GM12878 (cell line): ENCODE data around the gene TRDMT1. TPM values are rescaled to one million over a fixed set of nuclear protein-coding genes. Genes with fewer than 3 reads are reported as not detected.

ENCODE experiments used
- ATAC-seq: fragments of 200-7000 bp; cut with Tn5 transposase; 3 replicates; pipeline ENCODE4 v1.9.1; 2020; ENCODE audit warnings: mild to moderate bottlenecking, moderate library complexity
- BruUV-seq: library from RNA; stranded (reverse); fragments of 400-500 nt; replicated peaks from 2 replicates; lab custom pipeline; 2021; lab: Mats Ljungman, UMichigan
- CTCF ChIA-PET: fragments of 300-600 bp; sonication (Branson Sonifier 250); formaldehyde crosslinking; extraction: SDS; loops from one replicate; lab custom pipeline; 2021; ENCODE audit warnings: inconsistent platforms; lab: Yijun Ruan, JAX
- POLR2A ChIA-PET: fragments of 350-600 bp; formaldehyde crosslinking; extraction: SDS; loops from one replicate; lab custom pipeline; 2021; ENCODE audit warnings: inconsistent platforms; lab: Charles Lee
- RAD21 ChIA-PET: fragments of 300-600 bp; sonication (Branson Sonifier 250); formaldehyde crosslinking; loops from one replicate; lab custom pipeline; 2023; ENCODE audit warnings: antibody characterized with exemption; ENCODE audit not compliant: unreplicated experiment; lab: Charles Lee
- SMC1A ChIA-PET: fragments of 300-600 bp; sonication (Branson Sonifier 250); formaldehyde crosslinking; loops from one replicate; lab custom pipeline; 2023; ENCODE audit not compliant: unreplicated experiment, uncharacterized antibody; lab: Charles Lee
- DNase-seq: peaks from one replicate; pipeline ENCODE4 v3.0.0-alpha.2; 2011; ENCODE audit warnings: low read depth, low spot score
- FAIRE-seq: peaks from 3 replicates; lab custom pipeline; 2011; peaks lifted over from hg19 to GRCh38; lab: Jason Lieb, UNC
- H2AFZ ChIP-seq: 2 replicates; pipeline ENCODE4 v1.6.0; 2011; ENCODE audit warnings: low read depth, low read length, control low read depth; ENCODE audit not compliant: control insufficient read depth
- H3K27ac ChIP-seq: 2 replicates; pipeline ENCODE4 v1.5.1; 2011; ENCODE audit warnings: control low read depth; ENCODE audit not compliant: control insufficient read depth, insufficient read depth
- H3K27me3 ChIP-seq, 2 experiments: replicated peaks in 1 of 2; 2 replicates each; pipeline versions ENCODE4 v1.6.0 to v1.6.1; 2011; ENCODE audit warnings: low read length in 1 of 2; ENCODE audit not compliant: control insufficient read depth in 2 of 2, insufficient read depth in 2 of 2
- H3K36me3 ChIP-seq, 2 experiments: 2 replicates each; pipeline ENCODE4 v1.5.1; 2011; ENCODE audit warnings: low read length in 1 of 2; ENCODE audit not compliant: control insufficient read depth in 2 of 2, insufficient read depth in 2 of 2
- H3K4me1 ChIP-seq: 2 replicates; pipeline ENCODE4 v1.6.1; 2011; ENCODE audit warnings: mild to moderate bottlenecking, low read length, moderate library complexity, mixed read lengths; ENCODE audit not compliant: control insufficient read depth, insufficient read depth
- H3K4me2 ChIP-seq: 2 replicates; pipeline ENCODE4 v1.6.0; 2011; ENCODE audit warnings: control low read depth; ENCODE audit not compliant: control insufficient read depth, insufficient read depth
- H3K4me3 ChIP-seq: fragments of 200-600 bp; sonication (generic); 2 replicates; pipeline ENCODE4 v1.5.1; 2016
- H3K79me2 ChIP-seq: 2 replicates; pipeline ENCODE4 v1.6.0; 2011; ENCODE audit warnings: low read length; ENCODE audit not compliant: control insufficient read depth, insufficient read depth
- H3K9ac ChIP-seq: 2 replicates; pipeline ENCODE4 v1.8.0; 2011; ENCODE audit warnings: low read length, control low read depth, mixed read lengths; ENCODE audit not compliant: control insufficient read depth, insufficient read depth
- H3K9me3 ChIP-seq: replicated peaks from 3 replicates; pipeline ENCODE4 v1.5.1; 2011; ENCODE audit warnings: mild to moderate bottlenecking, low read length; ENCODE audit not compliant: control insufficient read depth, insufficient read depth
- H4K20me1 ChIP-seq: 2 replicates; pipeline ENCODE4 v1.6.0; 2011; ENCODE audit not compliant: control insufficient read depth, insufficient read depth
- EP300 ChIP-seq, 2 experiments: fragments of 150-350 bp in 1 of 2; IDR thresholded peaks; 2 replicates each; pipeline ENCODE4 v1.6.1; 2011 to 2012; ENCODE audit warnings: low read depth in 2 of 2, low read length in 2 of 2, borderline replicate concordance in 1 of 2, improper control_type of control experiment in 1 of 2, inconsistent platforms in 1 of 2; ENCODE audit not compliant: control insufficient read depth in 1 of 2
- GATAD2B ChIP-seq: fragments of 450-650 bp; conservative IDR thresholded peaks from 2 replicates; pipeline ENCODE4 v1.6.1; 2017; ENCODE audit warnings: low read depth, mild to moderate bottlenecking, moderate library complexity
- HDAC6 ChIP-seq: fragments of 200-600 bp; sonication (generic); IDR thresholded peaks from one replicate; pipeline ENCODE4 v1.8.0; 2017; ENCODE audit warnings: antibody characterized with exemption; ENCODE audit not compliant: unreplicated experiment
- KLF5 ChIP-seq: fragments of 450-650 bp; IDR thresholded peaks from 2 replicates; pipeline ENCODE4 v1.6.1; 2014; ENCODE audit warnings: mild to moderate bottlenecking; ENCODE audit not compliant: partially characterized antibody
- PAX8 ChIP-seq: fragments of 450-650 bp; IDR thresholded peaks from 2 replicates; pipeline ENCODE4 v1.6.1; 2017; ENCODE audit warnings: mild to moderate bottlenecking, moderate library complexity
- POLR2AphosphoS5 ChIP-seq: IDR thresholded peaks from 2 replicates; pipeline ENCODE4 v1.6.1; 2011; ENCODE audit warnings: mild to moderate bottlenecking, low read length, inconsistent platforms
- RAD51 ChIP-seq: fragments of 450-650 bp; IDR thresholded peaks from 2 replicates; pipeline ENCODE4 v1.6.1; 2016; ENCODE audit warnings: moderate library complexity, mild to moderate bottlenecking, inconsistent platforms
- RCOR1 ChIP-seq: conservative IDR thresholded peaks from 2 replicates; pipeline ENCODE4 v1.6.1; 2012; ENCODE audit warnings: low read depth, low read length, improper control_type of control experiment
- SMAD1 ChIP-seq: fragments of 450-650 bp; IDR thresholded peaks from 2 replicates; pipeline ENCODE4 v1.6.1; 2018; ENCODE audit warnings: mild to moderate bottlenecking, low read depth; ENCODE audit not compliant: partially characterized antibody
- TAF1 ChIP-seq: IDR thresholded peaks from 2 replicates; pipeline ENCODE4 v1.6.1; 2011; ENCODE audit warnings: mild to moderate bottlenecking, low read depth, low read length, borderline replicate concordance
- TCF3 ChIP-seq: IDR thresholded peaks from 2 replicates; pipeline ENCODE4 v1.6.1; 2012; ENCODE audit warnings: low read depth, mild to moderate bottlenecking, low read length, borderline replicate concordance; ENCODE audit not compliant: insufficient read depth
- WGBS: methylation state at CpG from one replicate; pipeline ENCODE4 v1.1.6; 2016; ENCODE audit warnings: low lambda C conversion rate; ENCODE audit not compliant: insufficient replicate concordance, insufficient coverage; ENCODE audit errors: missing lambda C conversion rate; 5-methylcytosine and 5-hydroxymethylcytosine counted together
- in situ Hi-C: fragments of 300-500 bp; cut with MboI; formaldehyde crosslinking; loops from 9 replicates; pipeline ENCODE4 v1.14.3; 2018; ENCODE audit warnings: mixed read lengths
- intact Hi-C: fragments of 100-400 bp; cut with micrococcal nuclease; formaldehyde crosslinking; loops from one replicate; pipeline ENCODE4 v1.14.2; 2022; ENCODE audit not compliant: unreplicated experiment
- polyA plus RNA-seq, 11 experiments: library from polyadenylated mRNA; depleted of rRNA in 4 of 11; unstranded in 6 of 11; stranded (reverse) in 5 of 11; fragments of >200 nt; fragmentation: Nextera tagmentation in 4 of 11; fragmentation: Illumina TruSeq in 1 of 11; extraction: Ambion mirVana in 4 of 11; extraction: Trizol in 1 of 11; gene quantifications; 1 replicate in 1 of 11; 2 replicates in 10 of 11; pipeline versions ENCODE4 v1.2.1 to v1.2.3, GENCODE V29; 2011 to 2016; ENCODE audit warnings: inconsistent platforms in 2 of 11, missing spikeins in 2 of 11, low read depth in 1 of 11
- total RNA-seq, 4 experiments: library from RNA; depleted of rRNA in 3 of 4; stranded (reverse); fragments of >200 nt in 3 of 4; fragmentation: Illumina TruSeq in 1 of 4; extraction: Trizol in 1 of 4; gene quantifications; 2 replicates each; pipeline versions ENCODE4 v1.2.1 to v1.2.3, GENCODE V29; 2013 to 2021
- TF ChIP-seq, protein P1 (sequence below): fragments of 450-650 bp; conservative IDR thresholded peaks from 2 replicates; pipeline ENCODE4 v1.6.1; 2017; ENCODE audit warnings: mild to moderate bottlenecking, moderate library complexity
- TF ChIP-seq, protein P2 (sequence below): IDR thresholded peaks from 2 replicates; pipeline ENCODE4 v1.6.1; 2011; ENCODE audit warnings: borderline replicate concordance, low read depth, mild to moderate bottlenecking, moderate library complexity, low read length; ENCODE audit not compliant: insufficient read depth, poor library complexity, severe bottlenecking
- TF ChIP-seq, protein P3 (sequence below): fragments of 450-650 bp; IDR thresholded peaks from 2 replicates; pipeline ENCODE4 v1.6.1; 2016; ENCODE audit warnings: mild to moderate bottlenecking, moderate library complexity, borderline replicate concordance

The TRDMT1 gene
- total and polyA plus RNA-seq, 10 of the 15 experiments (the other 5 are each of a cell fraction or from before 2014, with no cell fraction given), result 2.3 to 9.7 (median 4.6) TPM

DNA sequence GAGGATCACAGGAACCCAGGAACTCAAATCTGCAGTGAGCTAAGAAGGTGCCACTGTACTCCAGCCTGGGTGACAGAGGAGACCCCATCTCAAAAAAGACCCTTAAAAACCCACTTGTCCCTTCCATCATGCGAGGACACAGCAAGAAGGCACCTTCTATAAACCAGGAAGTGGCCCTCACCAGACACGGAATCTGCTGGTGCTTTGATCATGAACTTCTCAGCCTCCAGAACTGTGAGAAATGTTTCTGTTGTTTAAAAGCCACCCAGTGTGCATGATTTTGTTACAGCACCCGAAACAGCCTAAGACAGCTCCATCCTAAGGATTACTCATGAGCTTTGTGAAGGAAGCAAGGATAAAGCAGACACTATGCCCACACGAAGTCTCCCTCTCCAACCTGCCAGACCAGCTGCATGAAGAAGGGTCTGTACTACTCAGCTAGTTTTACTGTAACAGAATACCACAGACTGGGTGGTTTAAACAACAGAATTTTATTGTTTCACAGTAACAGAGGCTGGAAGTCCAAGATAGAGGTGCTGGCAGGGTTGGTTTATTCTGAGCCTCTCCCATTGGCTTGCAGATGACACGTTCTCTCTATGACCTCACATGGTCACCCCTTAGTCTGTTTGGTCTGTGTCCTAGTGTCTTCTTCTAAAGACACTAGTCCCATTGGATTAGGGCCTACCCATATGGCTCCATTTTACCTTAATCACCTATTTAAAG is 40.3 kb upstream of the TRDMT1 start:
- RAD21 ChIA-PET, result no interaction called here
- intact Hi-C loops (no loop called here), in situ Hi-C loops (no loop called here)
- no peaks in the 10 kb centered on the region for H3K79me2 ChIP-seq
- no peak overlapping the region for H3K27ac ChIP-seq
- 52% methylated on average over 5 of the region's 5 CpGs for WGBS
- no peak for FAIRE-seq
- H3K9me3 ChIP-seq, result no peaks in the 10 kb centered on the region; the same call in 1 of the 3 replicates
- H4K20me1 ChIP-seq, result no peaks in the 10 kb centered on the region
- no TSS peak for BruUV-seq
- H3K4me3 ChIP-seq, result no peak overlapping the region
- SMC1A ChIA-PET, result interaction anchor here (0.8 to 1.0 kb wide), 2 partner anchors 11 to 12 kb away, joined by 3 read pairs; no protein-coding TSS in a partner anchor
- H3K4me2 ChIP-seq, result no peak overlapping the region
- H2AFZ ChIP-seq, result no peak overlapping the region
- DNase-seq, result no peak
- no peaks in the 10 kb centered on the region for H3K36me3 ChIP-seq
- CTCF ChIA-PET, result interaction anchor here (1.2 kb wide), 1 partner anchor 12 kb away, joined by 3 read pairs; no protein-coding TSS in a partner anchor
- POLR2A ChIA-PET, result no interaction called here
- no peak overlapping the region for H3K9ac ChIP-seq
- no peak for ATAC-seq
- H3K27me3 ChIP-seq, result no peaks in the 10 kb centered on the region; a peak in 3 of 4 replicates
- no peaks in the 10 kb centered on the region for H3K4me1 ChIP-seq
- no peak for TF ChIP-seq TCF3
- no peak for TF ChIP-seq TAF1
- no peak for TF ChIP-seq RAD51
- no peak for TF ChIP-seq RCOR1
- no peak for TF ChIP-seq SMAD1
- no peak for TF ChIP-seq POLR2AphosphoS5
- TF ChIP-seq HDAC6, result no peak
- no peak for TF ChIP-seq EP300 (IDR thresholded peaks at IDR 0.05; ENCODE audit: borderline replicate concordance in 1 of 2, control insufficient read depth in 1 of 2, low read depth in 2 of 2, low read length in 2 of 2)
- no peak for TF ChIP-seq KLF5
- TF ChIP-seq, protein P1, sequence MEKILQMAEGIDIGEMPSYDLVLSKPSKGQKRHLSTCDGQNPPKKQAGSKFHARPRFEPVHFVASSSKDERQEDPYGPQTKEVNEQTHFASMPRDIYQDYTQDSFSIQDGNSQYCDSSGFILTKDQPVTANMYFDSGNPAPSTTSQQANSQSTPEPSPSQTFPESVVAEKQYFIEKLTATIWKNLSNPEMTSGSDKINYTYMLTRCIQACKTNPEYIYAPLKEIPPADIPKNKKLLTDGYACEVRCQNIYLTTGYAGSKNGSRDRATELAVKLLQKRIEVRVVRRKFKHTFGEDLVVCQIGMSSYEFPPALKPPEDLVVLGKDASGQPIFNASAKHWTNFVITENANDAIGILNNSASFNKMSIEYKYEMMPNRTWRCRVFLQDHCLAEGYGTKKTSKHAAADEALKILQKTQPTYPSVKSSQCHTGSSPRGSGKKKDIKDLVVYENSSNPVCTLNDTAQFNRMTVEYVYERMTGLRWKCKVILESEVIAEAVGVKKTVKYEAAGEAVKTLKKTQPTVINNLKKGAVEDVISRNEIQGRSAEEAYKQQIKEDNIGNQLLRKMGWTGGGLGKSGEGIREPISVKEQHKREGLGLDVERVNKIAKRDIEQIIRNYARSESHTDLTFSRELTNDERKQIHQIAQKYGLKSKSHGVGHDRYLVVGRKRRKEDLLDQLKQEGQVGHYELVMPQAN, result no peak
- no peak for TF ChIP-seq GATAD2B
- TF ChIP-seq, protein P2, sequence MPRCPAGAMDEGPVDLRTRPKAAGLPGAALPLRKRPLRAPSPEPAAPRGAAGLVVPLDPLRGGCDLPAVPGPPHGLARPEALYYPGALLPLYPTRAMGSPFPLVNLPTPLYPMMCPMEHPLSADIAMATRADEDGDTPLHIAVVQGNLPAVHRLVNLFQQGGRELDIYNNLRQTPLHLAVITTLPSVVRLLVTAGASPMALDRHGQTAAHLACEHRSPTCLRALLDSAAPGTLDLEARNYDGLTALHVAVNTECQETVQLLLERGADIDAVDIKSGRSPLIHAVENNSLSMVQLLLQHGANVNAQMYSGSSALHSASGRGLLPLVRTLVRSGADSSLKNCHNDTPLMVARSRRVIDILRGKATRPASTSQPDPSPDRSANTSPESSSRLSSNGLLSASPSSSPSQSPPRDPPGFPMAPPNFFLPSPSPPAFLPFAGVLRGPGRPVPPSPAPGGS, result no peak
- no peak for TF ChIP-seq PAX8
- TF ChIP-seq, protein P3, sequence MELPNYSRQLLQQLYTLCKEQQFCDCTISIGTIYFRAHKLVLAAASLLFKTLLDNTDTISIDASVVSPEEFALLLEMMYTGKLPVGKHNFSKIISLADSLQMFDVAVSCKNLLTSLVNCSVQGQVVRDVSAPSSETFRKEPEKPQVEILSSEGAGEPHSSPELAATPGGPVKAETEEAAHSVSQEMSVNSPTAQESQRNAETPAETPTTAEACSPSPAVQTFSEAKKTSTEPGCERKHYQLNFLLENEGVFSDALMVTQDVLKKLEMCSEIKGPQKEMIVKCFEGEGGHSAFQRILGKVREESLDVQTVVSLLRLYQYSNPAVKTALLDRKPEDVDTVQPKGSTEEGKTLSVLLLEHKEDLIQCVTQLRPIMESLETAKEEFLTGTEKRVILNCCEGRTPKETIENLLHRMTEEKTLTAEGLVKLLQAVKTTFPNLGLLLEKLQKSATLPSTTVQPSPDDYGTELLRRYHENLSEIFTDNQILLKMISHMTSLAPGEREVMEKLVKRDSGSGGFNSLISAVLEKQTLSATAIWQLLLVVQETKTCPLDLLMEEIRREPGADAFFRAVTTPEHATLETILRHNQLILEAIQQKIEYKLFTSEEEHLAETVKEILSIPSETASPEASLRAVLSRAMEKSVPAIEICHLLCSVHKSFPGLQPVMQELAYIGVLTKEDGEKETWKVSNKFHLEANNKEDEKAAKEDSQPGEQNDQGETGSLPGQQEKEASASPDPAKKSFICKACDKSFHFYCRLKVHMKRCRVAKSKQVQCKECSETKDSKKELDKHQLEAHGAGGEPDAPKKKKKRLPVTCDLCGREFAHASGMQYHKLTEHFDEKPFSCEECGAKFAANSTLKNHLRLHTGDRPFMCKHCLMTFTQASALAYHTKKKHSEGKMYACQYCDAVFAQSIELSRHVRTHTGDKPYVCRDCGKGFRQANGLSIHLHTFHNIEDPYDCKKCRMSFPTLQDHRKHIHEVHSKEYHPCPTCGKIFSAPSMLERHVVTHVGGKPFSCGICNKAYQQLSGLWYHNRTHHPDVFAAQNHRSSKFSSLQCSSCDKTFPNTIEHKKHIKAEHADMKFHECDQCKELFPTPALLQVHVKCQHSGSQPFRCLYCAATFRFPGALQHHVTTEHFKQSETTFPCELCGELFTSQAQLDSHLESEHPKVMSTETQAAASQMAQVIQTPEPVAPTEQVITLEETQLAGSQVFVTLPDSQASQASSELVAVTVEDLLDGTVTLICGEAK, result no peak
